Omental fat pad (tissue), 4 donors: Measurements from ENCODE around the gene CATSPER3. TPM values are rescaled to one million over a fixed set of nuclear protein-coding genes. Genes with fewer than 3 reads are reported as not detected.

ENCODE experiments used
- ATAC-seq: fragments of 150-250 bp; one replicate; pipeline ENCODE4 v1.9.1; 2016; ENCODE audit warnings: mild to moderate bottlenecking, moderate library complexity; ENCODE audit not compliant: low FRiP score
- DNase-seq: peaks from one replicate; pipeline ENCODE4 v3.0.0-alpha.2; 2019; ENCODE audit warnings: low spot score
- CTCF ChIP-seq, 3 donors: fragments of 450-650 bp; IDR thresholded peaks; one replicate each; pipeline ENCODE4 v1.5.1; 2016 to 2017; ENCODE audit warnings: antibody characterized with exemption in 3 of 3, mild to moderate bottlenecking in 3 of 3, moderate library complexity in 2 of 3
- total RNA-seq, 4 donors: library from RNA; depleted of rRNA; stranded (reverse); fragments of >200 nt; gene quantifications; one replicate each; pipeline ENCODE4 v1.1.0, GENCODE V29; 2016

The CATSPER3 gene
- total RNA-seq, 4 donors from 2014 or later: 0.46 to 0.48 TPM; not detected in 2

GRCh38 chr5:135004376-135004775 lies 36.7 kb downstream of the CATSPER3 start:
- DNase-seq: no peak
- TF ChIP-seq CTCF (IDR thresholded peaks at IDR 0.05): no peak
- no peak for ATAC-seq

GRCh38 chr5:135005076-135005475 lies 37.4 kb downstream of the CATSPER3 start:
- TF ChIP-seq CTCF (IDR thresholded peaks at IDR 0.05): no peak
- no peak for DNase-seq
- no peak for ATAC-seq

GRCh38 chr5:135007305-135007704 lies 39.6 kb downstream of the CATSPER3 start:
- no peak for TF ChIP-seq CTCF (IDR thresholded peaks at IDR 0.05)
- ATAC-seq (no peak), DNase-seq (no peak)

- no peak for DNase-seq
Measured at GRCh38 chr5:135007749-135008363, 40.1 kb downstream of the CATSPER3 start.

GRCh38 chr5:135008556-135008955 lies 40.8 kb downstream of the CATSPER3 start:
- DNase-seq (no peak), ATAC-seq (no peak)
- no peak for TF ChIP-seq CTCF (IDR thresholded peaks at IDR 0.05)

More at GRCh38 chr5:135007749-135008363, 40.1 kb downstream of the CATSPER3 start:
- no peak for ATAC-seq
- TF ChIP-seq CTCF (IDR thresholded peaks at IDR 0.05): no peak

- DNase-seq (no peak), ATAC-seq (no peak)
Measured at GRCh38 chr5:135008981-135009735, 41.5 kb downstream of the CATSPER3 start.

More at GRCh38 chr5:135008981-135009735, 41.5 kb downstream of the CATSPER3 start:
- no peak for TF ChIP-seq CTCF (IDR thresholded peaks at IDR 0.05)
